D721Med (cell line): ENCODE measurements around the gene SBF1.

Experiments used
- DNase-seq: peaks from one replicate; pipeline ENCODE4 v3.0.0; 2011; ENCODE audit warnings: low spot score; ENCODE audit not compliant: insufficient read length
- FAIRE-seq: peaks from 2 replicates; lab custom pipeline; 2011; peaks lifted over from hg19 to GRCh38; lab: Jason Lieb, UNC
- CTCF ChIP-seq: IDR thresholded peaks from 2 replicates; pipeline ENCODE4 v1.5.1; 2012; ENCODE audit warnings: mild to moderate bottlenecking, control low read depth; ENCODE audit not compliant: insufficient read depth; ENCODE audit errors: missing control alignments

The SBF1 gene

GRCh38 chr22:50483106-50483505 lies 8.3 kb upstream of the SBF1 start:
- no peak for FAIRE-seq
- no peak for TF ChIP-seq CTCF
- no peak for DNase-seq

GRCh38 chr22:50482107-50483074 lies 7.6 kb upstream of the SBF1 start:
- DNase-seq (no peak), FAIRE-seq (no peak)
- TF ChIP-seq CTCF: no peak

GRCh38 chr22:50481440-50482106 lies 6.7 kb upstream of the SBF1 start, which contains the start of gene ADM2:
TSS of gene ADM2 (plus strand) at chr22:50481543. CDS start at chr22:50481848, 305 bp downstream.
- DNase-seq (peak; percentile 78), FAIRE-seq (no peak)
- TF ChIP-seq CTCF: no peak

- DNase-seq (no peak), FAIRE-seq (no peak)
- no peak for TF ChIP-seq CTCF
Observed at GRCh38 chr22:50481045-50481439, 6.2 kb upstream of the SBF1 start.

GRCh38 chr22:50479721-50480120 lies 4.9 kb upstream of the SBF1 start:
- DNase-seq (no peak), FAIRE-seq (no peak)
- TF ChIP-seq CTCF: no peak

- FAIRE-seq: no peak
- DNase-seq: no peak
- TF ChIP-seq CTCF: no peak
Observed at GRCh38 chr22:50477923-50478322, 3.1 kb upstream of the SBF1 start.

GRCh38 chr22:50476868-50477267 lies 2.0 kb upstream of the SBF1 start:
- FAIRE-seq: no peak
- DNase-seq: no peak
- TF ChIP-seq CTCF: no peak
